ENCODE measurements around the gene CEACAM18. TPM values are rescaled to one million over a fixed set of nuclear protein-coding genes. Genes with fewer than 3 reads are reported as not detected.
"Not testable (repeated sequence)": the region's sequence is repeated elsewhere in the genome, so short reads cannot be mapped to it uniquely, and the experiment has no call there.

The CEACAM18 gene
- total and polyA plus RNA-seq, 7 experiments from 2014 or later = not detected

- H3K36me3 Mint-ChIP-seq = no peaks in the 10 kb centered on the region
- no peak overlapping the region for H3K4me3 ChIP-seq (ENCODE audit: low read length)
- H3K9me3 ChIP-seq (ENCODE audit: control insufficient read depth in 2 of 3, low read length in 3 of 3) = no peaks in the 10 kb centered on the region
- no peak overlapping the region for H3K4me3 Mint-ChIP-seq
- no peaks in the 10 kb centered on the region for H3K36me3 ChIP-seq (ENCODE audit: control insufficient read depth in 2 of 3, insufficient read depth in 3 of 3, low read length in 3 of 3)
- CTCF ChIA-PET = no interaction called here
- H3K27ac ChIP-seq (ENCODE audit: low read depth, low read length) = no peak overlapping the region
- intact Hi-C loops (cut with micrococcal nuclease) = no loop called here
- ATAC-seq (no peak), DNase-seq (no peak)
- peaks cover 0 to 8% (median 3%) of the 10 kb centered on the region in 7 donors for H3K4me1 Mint-ChIP-seq
- peaks cover 21 to 31% (median 27%) of the 10 kb centered on the region in 5 donors for H3K27me3 Mint-ChIP-seq
- H3K27ac Mint-ChIP-seq = no peak overlapping the region
- H3K27me3 ChIP-seq (ENCODE audit: control insufficient read depth in 2 of 2, insufficient read depth in 2 of 2, low read length in 2 of 2) = no peaks in the 10 kb centered on the region
- POLR2A ChIA-PET = no interaction called here
- H3K4me1 ChIP-seq (ENCODE audit: control insufficient read depth in 2 of 2, insufficient read depth in 2 of 2, low read length in 2 of 2) = no peaks in the 10 kb centered on the region
- peaks cover 0 to 1% (median 0%) of the 10 kb centered on the region in 11 donors for H3K9me3 Mint-ChIP-seq
Measured at GRCh38 chr19:51458899-51459505, 19.3 kb upstream of the CEACAM18 start.

GRCh38 chr19:51460164-51460992, 18.0 kb upstream of the CEACAM18 start:
- ChIA-PET CTCF (interaction anchor here (2.7 kb wide), 1 partner anchor 11 kb away, joined by 8 read pairs; no protein-coding TSS in a partner anchor), POLR2A (no interaction called here)
- H3K4me1 ChIP-seq (ENCODE audit: control insufficient read depth in 2 of 2, insufficient read depth in 2 of 2, low read length in 2 of 2) = no peaks in the 10 kb centered on the region
- H3K36me3 Mint-ChIP-seq = no peaks in the 10 kb centered on the region
- no peak overlapping the region for H3K27ac Mint-ChIP-seq
- DNase-seq = no peak
- H3K27me3 ChIP-seq (ENCODE audit: control insufficient read depth in 2 of 2, insufficient read depth in 2 of 2, low read length in 2 of 2) = no peaks in the 10 kb centered on the region
- no peaks in the 10 kb centered on the region for H3K36me3 ChIP-seq (ENCODE audit: control insufficient read depth in 2 of 3, insufficient read depth in 3 of 3, low read length in 3 of 3)
- peaks cover 0 to 3% (median 0%) of the 10 kb centered on the region in 11 donors for H3K9me3 Mint-ChIP-seq
- no peak overlapping the region for H3K27ac ChIP-seq (ENCODE audit: low read depth, low read length)
- peaks cover 27 to 43% (median 41%) of the 10 kb centered on the region in 5 donors for H3K27me3 Mint-ChIP-seq
- H3K9me3 ChIP-seq (ENCODE audit: control insufficient read depth in 2 of 3, low read length in 3 of 3) = no peaks in the 10 kb centered on the region
- ATAC-seq = no peak
- H3K4me3 ChIP-seq (ENCODE audit: low read length) = no peak overlapping the region
- H3K4me3 Mint-ChIP-seq = no peak overlapping the region
- intact Hi-C loops (cut with micrococcal nuclease) = no loop called here
- H3K4me1 Mint-ChIP-seq = peaks cover 0 to 8% (median 3%) of the 10 kb centered on the region in 7 donors

GRCh38 chr19:51461723-51462161, 16.6 kb upstream of the CEACAM18 start:
- H3K4me3 Mint-ChIP-seq = no peak overlapping the region
- intact Hi-C loops (cut with micrococcal nuclease) = no loop called here
- CTCF ChIA-PET = interaction anchor here (1.7 to 2.7 kb wide), 2 partner anchors 10 to 11 kb away, joined by 6 to 8 read pairs; no protein-coding TSS in a partner anchor
- DNase-seq = no peak
- Histone ChIP-seq H3K36me3 (ENCODE audit: control insufficient read depth in 2 of 3, insufficient read depth in 3 of 3, low read length in 3 of 3) (no peaks in the 10 kb centered on the region), H3K9me3 (ENCODE audit: control insufficient read depth in 2 of 3, low read length in 3 of 3) (no peaks in the 10 kb centered on the region), H3K27me3 (ENCODE audit: control insufficient read depth in 2 of 2, insufficient read depth in 2 of 2, low read length in 2 of 2) (no peaks in the 10 kb centered on the region), H3K27ac (ENCODE audit: low read depth, low read length) (no peak overlapping the region), H3K4me1 (ENCODE audit: control insufficient read depth in 2 of 2, insufficient read depth in 2 of 2, low read length in 2 of 2) (no peaks in the 10 kb centered on the region), H3K4me3 (ENCODE audit: low read length) (no peak overlapping the region)
- peak; percentile 81 for ATAC-seq
- POLR2A ChIA-PET = no interaction called here
- H3K4me1 Mint-ChIP-seq = peaks cover 0 to 8% (median 4%) of the 10 kb centered on the region in 7 donors
- no peaks in the 10 kb centered on the region for H3K36me3 Mint-ChIP-seq
- peaks cover 0 to 3% (median 0%) of the 10 kb centered on the region in 11 donors for H3K9me3 Mint-ChIP-seq
- no peak overlapping the region for H3K27ac Mint-ChIP-seq
- peaks cover 23 to 49% (median 38%) of the 10 kb centered on the region in 5 donors for H3K27me3 Mint-ChIP-seq

DNA sequence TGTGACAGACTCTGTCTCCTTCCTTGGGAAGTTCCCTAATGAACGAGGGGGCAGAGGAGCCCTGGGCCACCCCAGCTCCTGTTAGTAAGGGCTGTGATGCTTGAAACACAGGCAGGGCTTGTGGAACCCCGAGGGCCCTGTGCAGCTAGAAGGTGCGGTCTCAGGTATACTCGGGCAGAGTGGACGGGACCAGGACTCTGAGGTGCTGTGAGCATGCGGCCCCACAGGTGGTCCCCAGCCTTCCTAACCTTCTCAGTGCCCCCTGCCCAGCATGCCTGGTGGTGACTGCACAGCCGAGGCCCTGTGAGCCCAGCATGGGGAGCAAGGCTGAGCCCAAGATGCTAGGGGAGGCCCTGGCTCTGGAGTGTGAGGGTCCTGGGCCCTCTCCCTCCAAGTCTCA, 16.1 kb upstream of the CEACAM18 start:
- Mint-ChIP-seq H3K36me3 (no peaks in the 10 kb centered on the region), H3K9me3 (peaks cover 0 to 3% (median 0%) of the 10 kb centered on the region in 11 donors), H3K4me1 (peaks cover 0 to 8% (median 4%) of the 10 kb centered on the region in 7 donors), H3K4me3 (no peak overlapping the region), H3K27ac (no peak overlapping the region), H3K27me3 (peaks cover 23 to 53% (median 37%) of the 10 kb centered on the region in 5 donors)
- DNase-seq = no peak
- ChIA-PET POLR2A (no interaction called here), CTCF (interaction anchor here (1.7 to 2.7 kb wide), 2 partner anchors 9 to 11 kb away, joined by 6 to 8 read pairs; no protein-coding TSS in a partner anchor)
- H3K9me3 ChIP-seq (ENCODE audit: control insufficient read depth in 2 of 3, low read length in 3 of 3) = no peaks in the 10 kb centered on the region
- no peak for ATAC-seq
- no peaks in the 10 kb centered on the region for H3K27me3 ChIP-seq (ENCODE audit: control insufficient read depth in 2 of 2, insufficient read depth in 2 of 2, low read length in 2 of 2)
- no peaks in the 10 kb centered on the region for H3K4me1 ChIP-seq (ENCODE audit: control insufficient read depth in 2 of 2, insufficient read depth in 2 of 2, low read length in 2 of 2)
- no peaks in the 10 kb centered on the region for H3K36me3 ChIP-seq (ENCODE audit: control insufficient read depth in 2 of 3, insufficient read depth in 3 of 3, low read length in 3 of 3)
- no peak overlapping the region for H3K27ac ChIP-seq (ENCODE audit: low read depth, low read length)
- intact Hi-C loops (cut with micrococcal nuclease) = no loop called here
- no peak overlapping the region for H3K4me3 ChIP-seq (ENCODE audit: low read length)

GRCh38 chr19:51462681-51463080, 15.7 kb upstream of the CEACAM18 start:
- DNase-seq (no peak), ATAC-seq (no peak)
- Mint-ChIP-seq H3K36me3 (no peaks in the 10 kb centered on the region), H3K9me3 (peaks cover 0 to 3% (median 0%) of the 10 kb centered on the region in 11 donors), H3K4me3 (peak overlapping the region in 1 of 10 donors; percentile 12), H3K27me3 (peaks cover 23 to 57% (median 37%) of the 10 kb centered on the region in 5 donors), H3K27ac (no peak overlapping the region), H3K4me1 (peaks cover 0 to 10% (median 4%) of the 10 kb centered on the region in 7 donors)
- Histone ChIP-seq H3K27me3 (ENCODE audit: control insufficient read depth in 2 of 2, insufficient read depth in 2 of 2, low read length in 2 of 2) (no peaks in the 10 kb centered on the region), H3K27ac (ENCODE audit: low read depth, low read length) (no peak overlapping the region), H3K4me3 (ENCODE audit: low read length) (no peak overlapping the region), H3K4me1 (ENCODE audit: control insufficient read depth in 2 of 2, insufficient read depth in 2 of 2, low read length in 2 of 2) (no peaks in the 10 kb centered on the region), H3K9me3 (ENCODE audit: control insufficient read depth in 2 of 3, low read length in 3 of 3) (no peaks in the 10 kb centered on the region), H3K36me3 (ENCODE audit: control insufficient read depth in 2 of 3, insufficient read depth in 3 of 3, low read length in 3 of 3) (no peaks in the 10 kb centered on the region)
- ChIA-PET CTCF (interaction anchor here (1.7 to 2.7 kb wide), 2 partner anchors 9 to 10 kb away, joined by 6 to 8 read pairs; no protein-coding TSS in a partner anchor), POLR2A (no interaction called here)
- intact Hi-C loops (cut with micrococcal nuclease) = no loop called here

DNA sequence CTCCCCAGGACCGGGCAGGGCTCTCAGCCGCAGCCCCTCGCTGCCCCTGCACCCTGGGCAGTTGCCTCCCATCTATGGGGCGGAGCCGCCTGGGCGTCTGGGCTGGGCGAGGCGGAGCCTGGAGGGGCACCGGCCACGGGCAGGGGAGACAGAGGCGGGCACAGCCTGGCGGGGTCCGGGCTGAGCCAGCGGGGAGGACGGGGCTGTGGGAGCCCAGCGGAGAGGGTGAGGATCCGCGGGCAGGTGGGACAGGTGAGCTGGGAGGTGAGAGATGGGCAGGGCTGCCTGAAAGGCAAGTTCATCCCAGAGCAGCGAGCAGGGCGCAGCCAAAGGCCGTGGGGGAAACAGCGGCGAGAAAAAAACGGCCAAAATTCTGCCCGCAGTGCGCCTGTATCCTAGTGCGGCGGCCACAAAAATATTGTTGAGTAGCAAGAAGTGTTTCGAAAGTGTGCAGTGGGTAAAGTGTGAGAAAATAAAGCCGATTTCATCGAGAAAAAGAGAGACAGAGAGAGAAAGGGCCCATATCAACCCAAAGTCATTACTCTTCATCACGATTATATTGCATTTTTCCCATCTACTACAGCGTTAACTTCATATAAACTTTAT, 14.3 kb upstream of the CEACAM18 start:
- H3K9me3 ChIP-seq (ENCODE audit: control insufficient read depth in 2 of 3, low read length in 3 of 3); CTCF ChIA-PET; H3K36me3 ChIP-seq (ENCODE audit: control insufficient read depth in 2 of 3, insufficient read depth in 3 of 3, low read length in 3 of 3); H3K4me1 ChIP-seq (ENCODE audit: control insufficient read depth in 2 of 2, insufficient read depth in 2 of 2, low read length in 2 of 2); intact Hi-C loops (cut with micrococcal nuclease); H3K9me3 Mint-ChIP-seq; H3K4me3 ChIP-seq (ENCODE audit: low read length); ATAC-seq; H3K27ac Mint-ChIP-seq; H3K27ac ChIP-seq (ENCODE audit: low read depth, low read length); H3K36me3 Mint-ChIP-seq; POLR2A ChIA-PET; DNase-seq; H3K27me3 ChIP-seq (ENCODE audit: control insufficient read depth in 2 of 2, insufficient read depth in 2 of 2, low read length in 2 of 2): not testable (repeated sequence)
- Mint-ChIP-seq H3K4me3 (peak overlapping the region in 2 of 10 donors; percentile 5 to 33), H3K27me3 (peaks cover 23 to 68% (median 37%) of the 10 kb centered on the region in 5 donors), H3K4me1 (peaks cover 0 to 18% (median 4%) of the 10 kb centered on the region in 7 donors)
